PC-9 (cell line): ENCODE data around the gene SLC10A2.

ENCODE experiments used
- CTCF ChIP-seq: fragments of 200-600 bp; sonication (generic); conservative IDR thresholded peaks from 2 replicates; pipeline ENCODE4 v1.6.1; 2017; ENCODE audit warnings: mixed run types, antibody characterized with exemption, mild to moderate bottlenecking, moderate library complexity
- EZH2 ChIP-seq: fragments of 200-600 bp; sonication (generic); IDR thresholded peaks from 2 replicates; pipeline ENCODE4 v1.8.0; 2017; ENCODE audit warnings: antibody characterized with exemption, low read depth

GRCh38 chr13:103022336-103022735 lies 43.9 kb downstream of the SLC10A2 start:
- TF ChIP-seq CTCF: no peak
- TF ChIP-seq EZH2: no peak
